NCI-H446 (cell line): ENCODE measurements around the gene DRAP1.

ENCODE experiments used
- DNase-seq, 2 experiments: peaks; one replicate each; lab custom pipeline; 2025; lab: John Stamatoyannopoulos, UW

The DRAP1 gene

GRCh38 chr11:65903715-65904114, 15.5 kb upstream of the DRAP1 start:
- no peak for DNase-seq

- no peak for DNase-seq
Measured at GRCh38 chr11:65906602-65907001, 12.6 kb upstream of the DRAP1 start.

GRCh38 chr11:65907878-65908277, 11.3 kb upstream of the DRAP1 start:
- no peak for DNase-seq

GRCh38 chr11:65911682-65912568, 7.3 kb upstream of the DRAP1 start:
- peak; percentile 48 to 76 for DNase-seq

- no peak for DNase-seq
Measured at GRCh38 chr11:65912845-65913244, 6.4 kb upstream of the DRAP1 start.

GRCh38 chr11:65915101-65915820, 4.0 kb upstream of the DRAP1 start:
- DNase-seq: peak in 1 of 2 experiments; percentile 27

GRCh38 chr11:65915821-65916251, 3.4 kb upstream of the DRAP1 start:
- DNase-seq: peak in 1 of 2 experiments; percentile 69

GRCh38 chr11:65916391-65916790, 2.8 kb upstream of the DRAP1 start:
- no peak for DNase-seq

- DNase-seq: no peak
Measured at GRCh38 chr11:65917077-65917433, 2.2 kb upstream of the DRAP1 start.

GRCh38 chr11:65917434-65918210, 1.6 kb upstream of the DRAP1 start:
- DNase-seq: no peak

- DNase-seq: no peak
Measured at GRCh38 chr11:65918211-65919140, 750 bp upstream of the DRAP1 start, which contains the start of gene C11orf68. Gene C11orf68, minus strand, starts transcription at chr11:65919062. Its CDS starts 31 bp downstream, at chr11:65919031.

- DNase-seq: no peak
Measured at GRCh38 chr11:65919573-65920371, 546 bp downstream of the DRAP1 start.

- no peak for DNase-seq
Measured at GRCh38 chr11:65920372-65920802, 1.2 kb downstream of the DRAP1 start.

- DNase-seq: no peak
Measured at GRCh38 chr11:65921033-65921555, 1.9 kb downstream of the DRAP1 start.

GRCh38 chr11:65921876-65922275, 2.6 kb downstream of the DRAP1 start:
- no peak for DNase-seq

GRCh38 chr11:65922565-65922964, 3.3 kb downstream of the DRAP1 start:
- DNase-seq: no peak

GRCh38 chr11:65925397-65925796, 6.2 kb downstream of the DRAP1 start:
- DNase-seq: no peak

GRCh38 chr11:65927904-65928397, 8.7 kb downstream of the DRAP1 start:
- DNase-seq: no peak

GRCh38 chr11:65928667-65929066, 9.4 kb downstream of the DRAP1 start:
- no peak for DNase-seq
